Rectal smooth muscle tissue (tissue), 1 donor: Measurements from ENCODE around the gene P4HA2.

Source experiments
- H3K27ac ChIP-seq: one replicate; pipeline ENCODE4 v1.7.0; 2013; ENCODE audit warnings: low read depth, low read length, inconsistent platforms
- H3K27me3 ChIP-seq: one replicate; pipeline ENCODE4 v1.7.0; 2013; ENCODE audit warnings: low read length; ENCODE audit not compliant: control insufficient read depth, insufficient read depth
- H3K36me3 ChIP-seq: one replicate; pipeline ENCODE4 v1.7.0; 2013; ENCODE audit warnings: low read length; ENCODE audit not compliant: control insufficient read depth, insufficient read depth
- H3K4me1 ChIP-seq: one replicate; pipeline ENCODE4 v1.7.0; 2013; ENCODE audit warnings: low read length; ENCODE audit not compliant: control insufficient read depth, insufficient read depth
- H3K4me3 ChIP-seq: one replicate; pipeline ENCODE4 v1.7.0; 2013; ENCODE audit warnings: low read length
- H3K9ac ChIP-seq: one replicate; pipeline ENCODE4 v1.7.0; 2013; ENCODE audit warnings: low read length

The P4HA2 gene

DNA sequence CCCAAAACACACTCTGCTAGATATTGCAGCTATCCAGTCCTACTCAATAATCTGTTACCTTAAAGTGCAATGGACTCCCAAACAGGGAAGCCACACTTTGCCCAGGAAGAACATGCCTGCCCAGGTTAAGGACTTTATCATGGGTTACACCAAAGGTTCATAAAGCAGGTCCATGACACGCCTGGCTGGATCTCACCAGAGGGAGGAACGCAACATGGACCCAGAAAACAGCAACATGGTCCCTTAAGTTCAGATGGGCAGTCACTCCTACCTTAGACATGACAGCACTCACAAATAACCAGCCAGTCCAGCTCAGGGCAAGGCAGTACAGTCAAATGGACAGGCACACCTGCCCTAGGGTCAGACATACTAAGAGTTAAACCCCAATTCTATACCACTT is 3.8 kb downstream of the P4HA2 start:
- Histone ChIP-seq H3K4me1 (peaks cover 49% of the 10 kb centered on the region), H3K27ac (peak overlapping the region; percentile 89), H3K27me3 (no peaks in the 10 kb centered on the region)

GRCh38 chr5:132222649-132223038 is 5.0 kb downstream of the P4HA2 start:
- no peak overlapping the region for H3K4me3 ChIP-seq
- peak overlapping the region; percentile 93 for H3K27ac ChIP-seq
- H3K9ac ChIP-seq: no peak overlapping the region
- no peaks in the 10 kb centered on the region for H3K27me3 ChIP-seq
- H3K36me3 ChIP-seq: no peaks in the 10 kb centered on the region
- H3K4me1 ChIP-seq: peaks cover 49% of the 10 kb centered on the region

More for the DNA sequence above, 3.8 kb downstream of the P4HA2 start:
- no peaks in the 10 kb centered on the region for H3K36me3 ChIP-seq
- H3K9ac ChIP-seq: no peak overlapping the region
- H3K4me3 ChIP-seq: no peak overlapping the region

DNA sequence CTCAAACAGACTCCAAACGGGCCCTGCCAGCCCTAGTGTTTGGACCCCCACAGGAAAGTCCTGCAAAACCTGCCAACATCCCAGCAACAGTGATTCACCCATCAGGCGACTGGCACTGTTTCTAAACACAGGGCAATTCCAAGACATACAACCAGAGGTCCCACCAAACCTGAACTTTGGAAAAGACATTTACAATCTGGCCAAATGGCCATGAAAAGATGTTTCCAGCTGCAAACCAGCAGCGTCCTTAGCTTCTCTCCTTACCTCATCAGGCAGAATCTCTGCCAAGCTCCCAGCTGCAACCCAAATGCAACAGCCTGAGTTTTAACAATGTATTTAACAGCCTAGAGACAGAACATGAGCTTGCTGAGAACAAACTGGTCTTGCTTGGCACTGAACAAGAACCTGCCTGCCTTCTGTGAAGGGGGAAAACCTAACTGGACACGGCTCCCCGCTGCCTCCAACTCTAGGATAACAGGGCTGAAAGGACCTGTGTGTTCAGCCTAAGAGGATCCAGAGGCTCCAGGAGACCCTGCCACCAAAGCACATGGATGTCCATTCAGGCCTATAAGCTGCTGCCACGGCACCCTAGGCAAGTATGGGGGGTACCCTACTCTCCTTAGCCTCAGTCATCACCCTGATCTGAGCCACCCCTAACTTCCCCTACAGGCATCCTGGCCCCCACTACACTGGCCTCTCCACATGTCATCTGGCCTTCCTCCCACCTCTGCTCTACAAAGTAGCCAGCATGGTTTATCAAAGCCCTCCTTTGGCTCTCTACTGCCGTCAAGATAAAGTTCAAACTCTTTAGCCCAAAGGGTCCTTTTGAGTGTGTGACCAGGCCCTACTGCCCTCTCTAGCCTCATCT is 5.6 kb downstream of the P4HA2 start:
- H3K27ac ChIP-seq: peak overlapping the region; percentile 93

DNA sequence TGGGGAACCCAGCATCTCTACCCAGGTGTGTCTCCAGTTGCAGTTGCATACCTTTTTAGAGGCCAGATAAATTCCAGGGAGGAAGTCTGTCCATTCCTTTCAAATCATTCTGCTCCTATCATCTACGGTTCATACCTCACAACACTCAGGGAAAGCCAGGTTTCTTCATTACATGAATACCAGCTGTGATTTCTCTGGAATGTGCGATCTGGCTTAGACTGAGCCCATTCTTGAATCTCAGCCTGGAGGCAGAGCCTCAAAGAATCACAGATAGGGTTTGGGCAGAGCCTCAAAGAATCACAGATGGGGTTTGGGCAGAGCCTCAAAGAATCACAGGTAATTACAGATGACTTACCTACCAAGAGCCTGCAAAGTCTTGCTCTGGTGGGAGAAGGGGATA is 7.2 kb downstream of the P4HA2 start:
- peaks cover 37% of the 10 kb centered on the region for H3K4me1 ChIP-seq
- H3K27me3 ChIP-seq: no peaks in the 10 kb centered on the region
- no peak overlapping the region for H3K4me3 ChIP-seq
- peaks cover 3% of the 10 kb centered on the region for H3K36me3 ChIP-seq
- no peak overlapping the region for H3K27ac ChIP-seq
- H3K9ac ChIP-seq: no peak overlapping the region

More for the DNA sequence above, 5.6 kb downstream of the P4HA2 start:
- Histone ChIP-seq H3K9ac (no peak overlapping the region), H3K36me3 (peaks cover 2% of the 10 kb centered on the region), H3K4me1 (peaks cover 49% of the 10 kb centered on the region), H3K4me3 (no peak overlapping the region), H3K27me3 (no peaks in the 10 kb centered on the region)

DNA sequence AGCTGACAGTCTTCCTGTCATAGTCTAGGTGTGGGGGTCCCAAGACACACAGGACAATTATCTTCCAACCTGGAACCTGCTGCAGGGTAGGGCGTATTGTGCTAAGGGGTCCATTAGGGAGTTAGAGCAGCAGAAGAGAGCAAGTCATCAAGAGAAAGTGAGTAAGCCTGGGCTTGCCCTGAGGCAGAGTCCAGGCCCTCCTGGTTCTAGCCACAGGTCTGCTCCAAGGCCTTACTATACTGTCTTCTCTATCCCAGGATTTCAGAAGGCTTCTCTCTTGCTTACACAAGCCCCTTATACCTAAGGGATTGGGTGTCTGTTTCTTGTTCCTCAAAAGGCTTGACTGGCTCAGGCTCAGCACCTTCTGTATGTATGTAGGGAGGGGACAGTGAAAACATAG is 7.7 kb downstream of the P4HA2 start:
- H3K27me3 ChIP-seq: no peaks in the 10 kb centered on the region
- H3K4me3 ChIP-seq: no peak overlapping the region
- no peak overlapping the region for H3K9ac ChIP-seq
- H3K27ac ChIP-seq: no peak overlapping the region
- peaks cover 3% of the 10 kb centered on the region for H3K36me3 ChIP-seq
- peaks cover 34% of the 10 kb centered on the region for H3K4me1 ChIP-seq

DNA sequence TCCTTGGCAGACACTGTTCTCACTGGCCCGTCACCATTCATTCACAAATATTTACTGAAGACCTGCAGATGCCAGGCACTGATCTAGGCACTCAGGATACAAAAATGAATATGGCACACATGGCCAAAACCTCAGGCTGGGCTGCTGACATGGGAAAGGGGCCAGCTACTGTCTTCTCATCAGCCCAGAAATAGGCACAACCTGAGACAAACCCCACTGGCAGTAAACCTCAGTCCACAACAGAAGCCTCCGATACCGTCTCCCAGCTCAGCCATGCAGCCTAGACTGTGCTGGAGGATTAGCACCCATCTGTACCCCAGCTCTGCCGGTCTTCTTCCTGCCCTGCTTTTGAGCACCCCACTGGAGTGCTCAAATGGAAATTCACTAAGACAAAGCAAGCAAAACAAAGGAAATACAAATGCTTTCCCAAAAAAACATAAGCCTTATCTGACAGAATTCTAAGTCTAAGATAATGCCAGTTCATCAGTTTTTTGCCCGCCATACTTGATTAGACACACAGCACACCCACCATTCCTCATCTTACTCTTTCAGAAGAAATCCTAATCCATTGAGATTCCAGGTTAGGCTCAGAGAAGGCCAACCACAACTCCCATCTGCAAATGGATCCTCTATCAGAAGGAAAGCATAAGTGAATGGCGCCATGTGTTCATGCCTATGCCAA is 8.2 kb downstream of the P4HA2 start:
- Histone ChIP-seq H3K27ac (no peak overlapping the region), H3K36me3 (peaks cover 3% of the 10 kb centered on the region), H3K4me3 (no peak overlapping the region), H3K4me1 (peaks cover 34% of the 10 kb centered on the region), H3K9ac (no peak overlapping the region), H3K27me3 (no peaks in the 10 kb centered on the region)

GRCh38 chr5:132218321-132218720 is 9.3 kb downstream of the P4HA2 start:
- peaks cover 30% of the 10 kb centered on the region for H3K4me1 ChIP-seq
- H3K36me3 ChIP-seq: peaks cover 9% of the 10 kb centered on the region
- no peak overlapping the region for H3K9ac ChIP-seq
- H3K27ac ChIP-seq: no peak overlapping the region
- H3K4me3 ChIP-seq: no peak overlapping the region
- H3K27me3 ChIP-seq: no peaks in the 10 kb centered on the region

DNA sequence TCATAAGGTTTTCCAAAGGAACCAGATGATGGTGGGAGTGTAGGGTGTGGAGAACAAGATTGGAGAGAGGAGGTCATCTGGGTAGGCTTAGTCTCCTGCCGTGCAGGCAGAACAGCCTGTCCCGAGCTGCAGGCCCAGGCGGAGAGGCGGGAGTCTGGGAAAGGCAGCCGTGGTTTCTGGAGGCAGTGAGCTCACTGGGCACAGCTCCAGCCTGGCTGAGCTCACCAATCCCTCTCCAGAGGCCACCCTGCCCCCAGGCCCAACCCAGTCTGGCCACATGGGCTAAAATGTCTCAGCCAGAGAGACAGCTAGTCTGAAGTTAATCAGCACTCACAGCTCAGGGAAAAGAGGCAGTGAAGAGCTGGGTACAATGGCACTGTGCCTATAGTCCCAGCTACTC is 12.3 kb downstream of the P4HA2 start:
- Histone ChIP-seq H3K4me3 (no peak overlapping the region), H3K9ac (no peak overlapping the region), H3K36me3 (peaks cover 23% of the 10 kb centered on the region)

DNA sequence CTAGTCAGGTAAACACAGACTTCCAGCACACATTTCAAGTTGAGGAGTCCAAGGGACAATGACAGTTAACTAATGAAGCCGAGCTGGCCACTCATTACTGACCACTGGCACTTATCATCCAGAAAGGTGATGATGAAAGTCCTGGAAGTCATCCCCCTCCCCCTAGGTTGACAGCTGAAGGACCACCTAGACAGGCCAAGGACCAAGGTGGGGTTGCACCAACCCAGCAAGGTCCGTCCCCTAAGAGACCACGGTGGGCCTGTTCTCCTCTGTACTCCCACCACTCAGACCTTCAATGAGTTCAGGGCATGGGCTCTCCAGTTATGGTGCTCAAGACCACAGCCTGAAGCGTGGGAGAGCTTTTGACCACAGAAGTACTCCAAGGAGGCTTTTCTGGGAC is 13.2 kb downstream of the P4HA2 start:
- H3K36me3 ChIP-seq: peaks cover 23% of the 10 kb centered on the region

More for the DNA sequence above, 12.3 kb downstream of the P4HA2 start:
- Histone ChIP-seq H3K27ac (peak overlapping the region; percentile 97), H3K27me3 (no peaks in the 10 kb centered on the region), H3K4me1 (peaks cover 11% of the 10 kb centered on the region)

DNA sequence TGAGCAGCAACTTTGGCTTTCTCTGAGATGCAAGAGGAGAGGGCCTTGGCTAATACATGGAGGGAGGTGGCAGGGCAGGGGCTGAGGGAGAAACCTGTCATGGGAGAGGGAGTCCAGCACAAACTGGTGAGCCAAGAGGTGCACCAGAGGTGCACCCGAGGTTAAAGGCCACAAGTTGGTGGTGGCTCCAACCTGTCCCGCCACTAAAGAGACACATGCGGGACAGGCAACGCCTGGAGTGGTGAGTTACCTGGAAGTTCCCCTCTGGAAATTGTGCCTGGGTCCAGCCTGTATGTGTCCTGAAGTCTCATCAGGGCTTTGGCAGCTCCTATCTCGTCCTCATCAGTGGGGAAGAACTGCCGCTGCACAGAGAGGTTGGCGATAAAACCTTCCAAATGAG is 14.0 kb downstream of the P4HA2 start:
- no peak overlapping the region for H3K9ac ChIP-seq
- no peak overlapping the region for H3K27ac ChIP-seq
- H3K27me3 ChIP-seq: no peaks in the 10 kb centered on the region
- H3K36me3 ChIP-seq: peaks cover 23% of the 10 kb centered on the region
- H3K4me3 ChIP-seq: no peak overlapping the region
- peaks cover 9% of the 10 kb centered on the region for H3K4me1 ChIP-seq

More for the DNA sequence above, 13.2 kb downstream of the P4HA2 start:
- Histone ChIP-seq H3K27me3 (no peaks in the 10 kb centered on the region), H3K4me1 (peaks cover 9% of the 10 kb centered on the region), H3K4me3 (no peak overlapping the region), H3K9ac (no peak overlapping the region), H3K27ac (peak overlapping the region; percentile 97)

- no peak overlapping the region for H3K4me3 ChIP-seq
- no peak overlapping the region for H3K9ac ChIP-seq
- H3K27me3 ChIP-seq: no peaks in the 10 kb centered on the region
- peaks cover 9% of the 10 kb centered on the region for H3K4me1 ChIP-seq
- no peak overlapping the region for H3K27ac ChIP-seq
- H3K36me3 ChIP-seq: peaks cover 27% of the 10 kb centered on the region
Measured at GRCh38 chr5:132211787-132212186, 15.9 kb downstream of the P4HA2 start.

DNA sequence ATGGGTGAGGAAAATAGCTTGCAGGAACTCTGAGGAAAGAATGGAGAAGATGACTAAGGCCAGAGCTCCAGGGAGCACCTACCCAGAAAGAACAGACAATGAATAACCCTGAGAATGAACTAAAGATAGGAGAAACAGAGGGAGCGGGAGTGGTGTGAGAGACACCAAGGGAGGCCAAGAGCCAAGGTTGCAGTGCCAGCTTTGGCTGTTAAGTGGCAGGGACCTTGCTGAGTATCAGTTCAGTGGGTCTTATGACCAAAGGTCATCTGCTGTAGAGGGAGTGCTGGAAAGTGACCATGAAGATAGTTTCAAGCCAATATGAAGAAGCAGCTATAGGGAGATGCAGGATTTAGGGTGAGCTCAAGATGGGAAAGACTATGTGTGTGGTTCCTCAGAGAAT is 16.7 kb downstream of the P4HA2 start:
- Histone ChIP-seq H3K4me3 (no peak overlapping the region), H3K27ac (no peak overlapping the region), H3K27me3 (no peaks in the 10 kb centered on the region), H3K9ac (no peak overlapping the region), H3K36me3 (peaks cover 27% of the 10 kb centered on the region), H3K4me1 (peaks cover 9% of the 10 kb centered on the region)
